Middle frontal gyrus (tissue), 1 donor: ENCODE results near the gene SRBD1.

ENCODE experiments used
- DNase-seq: peaks from one replicate; pipeline ENCODE4 v3.0.0-alpha.2; 2015; ENCODE audit warnings: low spot score; ENCODE audit errors: extremely low spot score

SRBD1 gene

GRCh38 chr2:45469314-45470099, 141.6 kb downstream of the SRBD1 start:
- DNase-seq: no peak

DNA sequence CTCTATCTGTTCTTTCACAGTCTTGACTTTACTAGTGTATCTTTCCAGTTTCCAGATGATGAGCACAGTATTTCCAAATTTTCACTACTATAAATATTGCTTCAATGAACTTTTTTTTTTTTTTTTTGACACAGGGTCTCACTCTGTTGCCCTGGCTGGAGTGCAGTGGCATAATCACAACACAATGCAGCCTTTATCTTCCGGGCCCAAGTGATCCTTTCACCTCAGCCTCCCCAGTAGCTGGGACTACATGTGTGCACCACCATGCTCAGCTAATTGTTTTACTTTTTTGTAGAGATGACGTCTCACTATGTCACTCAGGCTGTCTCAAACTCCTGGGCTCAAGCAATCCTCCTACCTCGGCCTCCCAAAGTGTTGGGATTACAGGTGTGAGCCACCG, 142.8 kb downstream of the SRBD1 start:
- DNase-seq: no peak

DNA sequence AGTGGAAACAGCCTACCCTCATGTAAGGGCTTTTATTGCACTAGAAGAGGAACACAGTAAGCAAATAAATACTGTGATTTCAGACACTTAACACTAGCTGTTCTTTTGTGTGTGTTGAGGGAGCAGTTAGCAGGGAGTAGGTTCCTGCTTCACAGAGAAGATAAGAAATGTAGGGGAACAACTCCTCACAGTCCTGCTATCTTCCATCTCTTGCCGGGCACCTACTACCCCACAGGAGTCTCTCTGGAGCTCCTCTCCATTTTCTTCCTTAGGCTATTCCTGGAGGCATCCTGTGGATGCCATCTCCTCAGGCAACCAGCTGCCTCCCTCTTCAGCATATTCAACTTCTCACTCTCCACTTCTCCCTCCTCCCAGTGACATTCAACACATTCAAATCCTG, 145.0 kb downstream of the SRBD1 start:
- no peak for DNase-seq

DNA sequence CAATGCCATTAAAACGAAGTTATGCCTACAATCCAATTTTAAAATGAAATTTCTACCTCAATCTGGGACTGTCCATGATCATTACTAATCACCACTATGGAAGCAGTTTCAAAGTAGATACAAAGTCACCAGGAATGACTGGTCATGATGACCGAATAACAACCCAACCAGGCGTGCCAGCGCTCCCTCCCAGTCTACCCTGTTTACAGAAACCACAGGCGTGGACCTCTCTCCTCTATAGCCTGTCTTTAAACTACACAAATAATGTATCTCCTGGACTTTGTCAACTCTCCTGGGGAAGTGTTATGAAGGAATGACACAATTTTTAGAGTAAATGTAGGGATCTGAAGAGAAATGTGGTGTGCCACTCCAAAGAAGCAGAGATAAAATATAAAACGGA, 150.2 kb downstream of the SRBD1 start:
- no peak for DNase-seq

DNA sequence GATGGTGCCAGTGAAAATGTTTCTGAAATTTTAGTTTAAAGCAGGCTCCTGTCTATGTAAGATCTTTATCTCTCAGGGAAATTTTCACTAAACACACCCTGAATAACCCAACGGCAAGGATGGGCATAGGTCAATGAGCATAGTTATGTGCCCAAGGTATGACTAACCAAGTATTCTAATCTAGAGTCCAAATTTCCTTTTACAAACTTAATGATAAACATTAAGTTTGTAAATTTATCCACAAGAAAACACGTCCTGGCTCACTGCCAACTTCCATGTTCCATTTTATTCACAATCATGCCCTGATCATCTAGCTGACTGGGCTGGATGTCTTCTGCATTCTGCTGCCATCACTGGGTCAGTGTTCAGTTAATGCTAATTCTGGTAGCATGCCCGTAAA, 151.2 kb downstream of the SRBD1 start:
- no peak for DNase-seq

- no peak for DNase-seq
Measured at GRCh38 chr2:45458909-45459563, 152.0 kb downstream of the SRBD1 start.

- no peak for DNase-seq
Measured at GRCh38 chr2:45457211-45457945, 153.7 kb downstream of the SRBD1 start.

DNA sequence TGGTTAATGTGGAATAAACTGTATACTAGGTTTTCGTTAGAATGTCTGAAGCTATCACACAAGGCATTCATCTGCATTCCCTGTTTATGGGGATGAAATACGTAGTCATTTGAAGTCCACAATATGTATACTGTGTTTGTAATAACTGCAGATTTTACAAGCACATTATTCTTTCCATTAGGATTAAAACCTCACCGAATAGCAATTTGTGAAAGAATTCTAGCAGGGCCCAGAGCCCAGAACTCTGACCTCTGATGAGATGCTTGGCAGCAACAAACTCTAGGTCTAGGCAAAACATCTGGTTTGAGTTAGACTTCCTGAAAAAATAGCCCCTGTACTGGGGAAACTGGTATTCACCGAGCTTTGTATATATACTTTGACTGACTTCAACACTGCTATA, 158.2 kb downstream of the SRBD1 start:
- DNase-seq: no peak

DNA sequence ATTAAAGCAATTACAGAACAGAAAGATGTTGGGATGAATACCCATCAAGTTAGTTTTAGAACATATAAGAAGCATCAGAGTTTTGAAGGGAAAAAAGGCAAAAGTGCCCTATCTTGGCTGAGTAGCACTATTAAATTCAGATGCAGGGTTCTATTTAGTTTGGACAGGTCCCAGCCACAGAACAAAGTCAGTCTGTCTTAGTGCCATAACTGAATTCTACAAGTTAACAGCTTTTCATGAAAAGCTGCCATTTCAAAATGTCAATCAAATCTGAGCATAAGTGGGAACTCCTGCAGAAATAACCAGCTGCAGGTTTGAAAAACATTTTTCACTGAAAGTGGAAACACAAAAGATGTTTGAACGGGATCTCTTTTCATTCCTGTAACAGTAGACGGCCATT, 160.4 kb downstream of the SRBD1 start:
- DNase-seq: no peak

DNA sequence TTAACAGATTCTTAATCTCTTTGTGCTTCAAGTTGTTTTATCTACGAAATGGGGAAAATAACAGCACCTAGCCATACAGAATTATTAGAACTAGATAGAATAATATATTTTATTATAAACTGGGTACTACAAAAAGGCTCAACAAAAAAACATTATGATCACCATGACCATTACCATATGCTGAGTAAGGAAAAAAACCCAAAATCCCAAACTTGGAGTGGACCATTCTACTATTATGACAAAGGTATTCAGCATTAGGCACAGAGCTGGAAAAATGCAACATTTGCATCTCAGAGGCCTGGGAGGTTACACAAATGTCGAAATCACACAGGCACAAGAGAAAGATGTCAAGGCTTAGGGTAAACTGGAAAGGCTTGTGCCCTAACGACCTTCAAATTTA, 162.8 kb downstream of the SRBD1 start:
- DNase-seq: no peak

DNA sequence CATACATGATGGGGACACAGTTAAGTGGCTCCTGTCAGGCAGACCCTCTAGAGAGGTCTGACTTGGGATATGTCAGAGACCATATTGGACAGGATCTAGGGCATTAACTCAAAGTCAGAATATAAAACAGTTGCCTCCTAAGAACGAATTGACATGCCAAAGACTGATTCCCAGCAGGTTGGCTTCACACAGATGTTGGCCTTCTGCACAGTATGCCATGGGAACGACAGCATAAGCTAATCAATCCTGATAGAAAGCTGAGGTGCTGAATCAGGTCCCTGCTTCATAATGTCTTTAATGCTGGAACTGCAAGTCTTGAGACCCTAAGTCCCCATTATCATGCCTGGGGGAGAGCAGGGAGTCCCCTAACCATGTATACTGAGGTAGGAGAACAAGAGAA, 165.1 kb downstream of the SRBD1 start:
- DNase-seq: no peak

- DNase-seq: no peak
Measured at GRCh38 chr2:45445037-45445436, 166.0 kb downstream of the SRBD1 start.

DNA sequence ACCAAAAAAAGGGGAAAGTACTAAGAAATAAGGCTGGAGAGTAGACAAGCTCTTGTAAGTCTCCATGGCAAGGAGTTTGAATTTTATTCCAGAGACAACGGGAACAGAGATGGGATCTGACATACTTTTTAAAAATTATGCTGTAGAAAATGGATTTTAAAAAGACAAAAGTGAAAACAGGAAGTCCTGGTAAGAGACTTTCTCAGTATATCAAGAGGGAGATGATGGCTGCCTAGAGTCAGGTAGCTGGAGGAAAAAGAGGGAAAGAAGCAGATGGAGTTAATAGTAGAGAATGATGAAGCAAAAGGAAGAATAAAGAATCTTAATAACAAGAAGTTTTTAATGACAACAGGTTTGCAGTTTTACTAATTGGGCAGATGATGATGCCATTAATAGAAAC, 168.1 kb downstream of the SRBD1 start:
- DNase-seq: no peak

DNA sequence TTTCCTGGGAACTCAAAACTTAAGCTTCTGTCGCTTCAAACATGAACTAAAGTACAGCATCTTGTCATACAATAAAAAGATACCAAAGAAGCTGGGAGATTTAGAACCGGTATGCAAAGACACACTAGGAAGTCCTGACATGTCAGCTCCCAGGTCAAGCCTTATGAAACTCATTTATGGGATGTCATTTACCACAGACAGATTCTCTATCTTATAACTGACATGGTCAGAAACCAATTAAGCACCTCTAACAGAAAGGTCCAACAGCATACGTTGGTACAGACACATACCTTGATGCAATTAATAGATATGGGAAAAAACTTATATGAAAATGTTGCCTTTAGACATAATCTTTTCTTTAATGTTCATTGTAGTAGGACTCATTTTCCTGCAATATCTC, 169.0 kb downstream of the SRBD1 start:
- DNase-seq: no peak

DNA sequence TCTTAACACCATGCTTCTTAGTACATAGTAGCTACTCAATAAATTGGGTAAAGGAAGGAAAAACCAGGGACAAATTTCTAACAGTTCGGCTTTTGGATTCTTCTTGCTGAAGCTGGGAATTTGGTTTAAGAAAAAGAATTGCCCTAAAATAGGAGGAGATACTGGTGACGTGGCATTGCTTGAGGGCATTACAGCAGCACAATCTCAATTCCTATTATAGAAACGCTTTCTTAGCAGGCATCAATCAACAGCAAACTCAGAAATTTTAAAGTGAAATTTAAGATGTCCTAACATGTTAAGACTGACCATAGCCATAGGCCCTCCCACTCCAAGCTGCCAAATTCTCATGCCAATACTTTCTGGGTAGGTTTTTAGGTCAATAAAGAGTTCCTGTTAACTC, 169.5 kb downstream of the SRBD1 start:
- DNase-seq: no peak

DNA sequence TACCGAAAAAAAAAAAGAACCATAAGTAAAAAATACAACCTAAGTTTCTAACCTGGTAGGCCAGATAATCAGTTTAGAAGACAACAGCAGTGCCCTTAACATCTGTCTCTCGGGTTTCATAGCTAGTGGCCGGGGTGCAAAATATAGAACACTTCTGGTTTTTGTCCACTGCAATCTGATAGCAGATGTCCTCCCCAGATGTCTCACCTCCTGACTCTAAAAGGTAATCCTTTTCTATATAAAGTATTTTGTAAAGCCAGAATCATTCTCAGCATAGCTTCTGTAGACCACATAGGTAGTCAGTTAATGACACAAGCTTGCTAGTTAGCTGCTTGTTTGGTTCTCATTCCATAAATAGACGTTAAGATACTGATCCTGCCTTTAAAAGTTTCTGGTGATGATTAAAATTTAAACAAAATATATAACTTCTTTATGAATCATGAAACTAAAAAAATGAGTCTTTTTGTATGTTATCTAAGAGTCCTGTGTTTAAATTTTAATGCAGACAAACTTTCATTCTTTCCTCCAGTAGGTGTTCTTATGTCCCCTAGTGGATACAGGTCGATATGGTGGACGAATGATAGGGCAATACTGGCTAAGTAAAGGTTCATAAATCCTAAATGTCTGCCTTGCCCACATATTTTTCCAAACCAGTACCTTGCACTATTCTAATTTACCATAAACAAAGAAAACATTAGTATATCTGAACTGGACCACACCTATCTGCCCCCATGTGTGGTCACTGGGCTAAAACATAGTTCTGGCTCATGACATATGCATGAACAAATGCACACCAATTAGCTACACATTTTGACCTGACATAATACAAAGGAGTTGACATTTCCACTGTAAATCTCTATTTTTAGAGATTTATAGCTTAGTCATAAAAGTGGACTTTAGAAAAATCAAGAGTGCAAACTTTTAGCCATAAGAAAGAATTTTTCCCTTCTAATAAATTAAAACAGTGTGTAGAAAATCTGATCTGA, 171.0 kb downstream of the SRBD1 start:
- no peak for DNase-seq

GRCh38 chr2:45438872-45439665, 172.0 kb downstream of the SRBD1 start:
- no peak for DNase-seq

DNA sequence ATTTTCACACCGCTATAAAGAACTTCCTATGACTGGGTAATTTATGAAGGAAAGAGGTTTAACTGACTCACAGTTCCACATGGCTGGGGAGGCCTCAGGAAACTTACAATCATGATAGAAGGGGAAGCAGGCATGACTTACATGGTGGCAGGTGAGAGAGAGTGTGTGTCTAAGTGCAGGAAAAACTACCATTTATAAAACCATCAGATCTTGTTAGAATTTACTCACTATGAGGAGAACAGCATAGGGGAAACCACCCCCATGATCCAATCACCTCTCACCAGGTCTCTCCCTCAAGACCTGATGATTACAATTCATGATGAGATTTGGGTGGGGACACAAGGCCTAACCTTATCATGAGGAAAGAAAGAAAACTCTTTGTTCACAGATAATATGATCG, 174.6 kb downstream of the SRBD1 start:
- no peak for DNase-seq

DNA sequence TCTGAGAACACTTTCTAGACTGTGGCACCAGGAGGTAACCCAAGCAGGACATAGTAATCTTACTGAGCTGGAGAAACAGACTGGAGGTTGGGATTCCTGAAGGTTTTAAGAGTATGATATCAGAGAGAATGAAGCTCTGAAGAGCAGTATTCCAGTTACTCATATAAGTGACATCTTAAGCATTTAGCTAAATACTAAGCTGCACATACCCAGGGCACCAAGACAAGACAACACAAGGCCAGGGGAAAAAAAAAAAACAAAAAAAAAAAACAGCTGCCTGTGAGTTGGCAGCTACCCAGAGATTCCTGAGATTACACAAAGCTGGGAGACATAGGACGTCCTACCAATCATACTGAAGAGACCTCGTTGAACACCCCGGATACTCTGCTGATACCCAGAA, 175.8 kb downstream of the SRBD1 start:
- no peak for DNase-seq

DNA sequence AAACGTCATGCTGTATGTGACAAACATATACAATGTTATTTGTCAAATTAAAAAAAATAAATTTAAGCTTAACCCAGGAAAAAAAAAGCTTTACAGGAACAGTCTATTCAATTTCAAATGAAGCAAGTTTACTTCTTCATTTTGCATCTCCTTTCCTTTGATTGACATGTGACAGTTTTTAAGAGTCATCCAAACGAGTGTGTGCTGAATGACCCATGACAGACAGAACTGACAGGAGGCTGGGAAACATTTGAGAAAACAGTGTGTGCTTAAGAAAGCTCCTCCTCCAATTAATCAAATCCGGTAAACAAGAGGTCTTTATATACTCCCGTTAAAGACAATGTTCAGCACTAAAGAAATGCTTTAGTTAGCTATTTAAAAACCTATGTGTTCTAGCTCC, 177.7 kb downstream of the SRBD1 start:
- DNase-seq: no peak
